ENCODE measurements around the gene UFSP2. TPM values are rescaled to one million over a fixed set of nuclear protein-coding genes. Genes with fewer than 3 reads are reported as not detected.
A peak's percentile ranks its signal among the peaks of the same experiment; 100 is the strongest.
"Not testable (repeated sequence)": the region's sequence is repeated elsewhere in the genome, so short reads cannot be mapped to it uniquely, and the experiment has no call there.

Gene UFSP2
- total RNA-seq, 1 donor from 2014 or later: 43.3 TPM

DNA sequence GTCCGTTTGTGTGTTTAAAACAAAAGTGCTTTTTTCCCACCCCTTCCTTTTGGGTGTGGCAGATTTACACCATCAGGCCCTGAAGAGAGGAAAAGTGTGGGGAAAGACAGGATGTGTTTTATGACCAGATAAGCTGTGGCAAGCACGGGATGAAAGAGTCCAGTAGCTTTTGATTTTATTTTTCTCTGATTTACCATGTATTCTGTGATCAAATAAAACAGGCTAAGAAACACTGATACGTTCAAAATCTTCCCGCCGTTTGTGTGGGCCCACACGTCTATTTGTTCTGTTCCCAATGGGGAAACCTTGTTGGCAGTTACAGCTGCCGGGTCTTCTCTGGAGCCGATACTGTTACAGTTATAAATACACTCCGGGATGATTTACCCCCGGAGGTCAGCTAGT, 40.8 kb downstream of the UFSP2 start:
- DNase-seq (ENCODE audit: low read depth): peak; percentile 60

DNA sequence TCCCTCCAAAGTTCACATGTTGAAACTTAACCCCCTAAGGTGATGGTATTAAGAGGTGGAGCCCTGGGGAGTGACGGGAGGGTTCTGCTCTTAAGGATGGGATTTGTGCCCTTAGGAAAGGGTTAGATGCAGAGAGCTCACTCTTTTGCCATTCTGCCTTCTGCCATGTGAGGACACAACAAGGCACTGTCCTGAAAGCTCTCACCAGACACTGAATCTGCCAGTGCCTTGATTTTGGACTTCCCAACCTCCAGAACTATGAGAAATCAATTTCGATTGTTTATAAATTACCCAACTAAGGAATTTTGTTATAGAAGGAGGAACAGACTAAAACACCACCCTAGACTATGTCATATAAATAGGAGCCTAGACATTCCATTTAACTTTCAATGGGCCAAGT, 41.7 kb downstream of the UFSP2 start:
- no peak for DNase-seq (ENCODE audit: low read depth)

GRCh38 chr4:185383451-185383850, 42.3 kb downstream of the UFSP2 start:
- DNase-seq (ENCODE audit: low read depth): no peak

- no peak for DNase-seq (ENCODE audit: low read depth)
These were observed 43.0 kb downstream of the UFSP2 start for GRCh38 chr4:185382754-185383153.

- DNase-seq (ENCODE audit: low read depth): no peak
These were observed 44.2 kb downstream of the UFSP2 start for GRCh38 chr4:185381288-185382196.

DNA sequence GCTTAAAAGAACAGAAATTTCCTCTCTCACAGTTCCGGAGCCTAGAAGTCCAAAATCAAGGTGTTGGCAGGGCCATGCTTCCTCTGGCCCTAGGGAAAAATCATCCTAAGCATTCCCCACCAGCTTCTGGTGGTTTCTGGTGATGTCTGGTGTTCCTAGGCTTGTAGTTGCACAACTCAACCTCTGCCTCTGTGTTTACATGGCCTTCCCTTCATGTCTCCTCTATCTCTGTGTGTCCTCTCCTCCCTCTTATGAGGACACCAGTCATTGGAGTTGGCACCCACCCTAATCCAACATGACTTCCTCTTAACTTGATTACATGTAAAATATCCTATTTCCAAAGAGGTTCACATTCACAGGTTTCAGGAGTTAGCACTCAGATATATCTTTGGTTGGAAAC, 45.4 kb downstream of the UFSP2 start:
- DNase-seq (ENCODE audit: low read depth): no peak

DNA sequence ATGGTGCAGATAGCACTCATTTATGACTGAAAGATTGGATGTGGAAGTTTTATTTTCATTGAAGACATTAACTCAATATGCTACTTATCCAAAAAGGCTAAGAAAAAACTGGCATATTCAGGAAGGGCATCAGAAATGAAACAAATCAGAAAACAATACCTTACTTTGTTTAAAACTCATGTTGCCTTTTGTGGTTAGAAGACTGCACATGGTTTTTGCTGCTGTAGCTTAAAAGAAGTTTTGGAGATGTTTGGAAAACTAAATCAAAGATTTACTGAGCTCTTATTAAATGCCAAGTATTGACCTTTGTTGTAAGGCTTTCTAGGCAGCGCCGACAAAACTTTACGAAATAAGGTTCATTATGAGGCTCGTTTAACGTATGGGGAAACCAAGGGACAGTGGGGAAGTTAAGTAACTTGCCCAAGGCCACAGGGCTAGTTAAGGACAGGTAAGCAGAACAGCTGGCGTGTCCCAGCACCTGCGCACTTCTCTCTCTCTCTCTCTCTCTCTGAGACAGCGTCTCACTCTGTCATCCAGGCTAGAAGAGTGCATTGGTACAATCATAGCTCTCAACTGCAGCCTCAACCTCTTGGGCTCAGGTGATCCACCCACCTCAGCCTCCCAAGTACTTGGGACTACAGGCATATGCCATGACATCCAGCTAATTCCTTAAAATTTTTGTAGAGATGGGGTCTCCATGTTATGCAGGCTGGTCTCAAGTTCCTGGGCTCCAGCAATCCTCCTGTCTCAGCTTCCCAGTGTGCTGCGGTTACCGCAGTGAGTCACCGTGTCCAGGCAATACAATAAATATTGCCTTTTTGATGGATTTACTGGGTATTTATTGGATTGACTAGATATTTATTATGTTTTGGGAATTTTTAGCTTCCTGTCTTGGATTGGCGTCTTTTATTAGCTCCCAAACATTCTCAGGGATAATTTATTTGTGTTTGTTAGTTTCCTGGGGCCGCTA, 46.2 kb downstream of the UFSP2 start:
- DNase-seq (ENCODE audit: low read depth): no peak

DNA sequence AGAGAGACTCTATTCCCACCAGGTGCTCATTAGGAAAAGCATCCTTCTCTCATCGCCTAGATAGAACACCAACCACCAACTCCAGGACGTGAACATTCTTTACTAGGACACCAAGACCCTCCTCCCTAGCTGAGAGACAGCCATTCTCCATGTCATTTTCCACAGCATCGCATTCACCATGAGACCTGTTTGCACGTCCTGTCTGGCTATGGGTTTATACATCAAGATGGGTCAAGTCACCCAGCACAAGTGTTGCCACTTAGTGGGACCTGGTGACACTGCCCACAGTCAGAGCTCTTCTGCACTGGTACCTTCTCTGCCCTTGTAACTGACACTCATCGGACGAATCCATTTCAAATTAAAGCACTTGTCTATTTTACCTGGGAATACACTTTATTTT, 47.5 kb downstream of the UFSP2 start:
- no peak for DNase-seq (ENCODE audit: low read depth)

DNA sequence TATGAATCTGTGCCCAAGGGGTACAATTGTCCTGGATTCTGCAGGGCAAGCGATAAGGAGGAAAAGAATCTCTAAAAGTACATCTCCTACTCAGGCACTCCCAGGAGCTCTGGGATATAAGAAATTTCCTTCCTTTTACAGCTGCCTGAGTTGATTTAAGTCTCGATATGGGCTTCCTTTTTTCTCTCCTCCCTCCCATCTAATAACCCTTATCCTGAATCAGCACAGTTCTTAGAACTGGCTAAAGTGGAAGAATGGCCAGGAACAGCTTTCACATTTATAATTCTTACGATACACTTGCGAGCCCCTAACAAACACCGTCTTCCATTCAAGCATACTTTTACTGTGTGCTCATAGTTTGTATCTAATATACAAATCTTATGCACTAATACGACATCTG, 51.2 kb downstream of the UFSP2 start:
- DNase-seq (ENCODE audit: low read depth): no peak

DNA sequence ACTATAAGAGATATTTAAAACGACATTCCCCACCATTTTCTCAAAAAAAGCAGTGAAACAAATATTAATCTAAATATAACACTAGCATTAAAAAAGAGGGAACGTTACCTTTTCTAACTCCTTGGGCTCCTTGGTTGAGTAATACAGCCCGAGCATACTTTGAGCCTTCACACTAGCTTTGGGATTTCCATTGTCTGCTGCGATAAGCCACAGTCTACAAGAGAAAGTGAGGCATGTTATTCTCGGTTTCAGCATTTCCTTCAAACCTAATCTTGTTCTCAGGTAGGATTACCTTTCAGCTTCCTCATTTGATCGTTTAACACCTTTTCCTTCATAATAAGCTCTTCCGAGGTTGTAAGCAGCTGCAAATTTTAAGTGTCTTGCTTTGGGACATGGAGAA, 51.7 kb downstream of the UFSP2 start:
- DNase-seq (ENCODE audit: low read depth): no peak

DNA sequence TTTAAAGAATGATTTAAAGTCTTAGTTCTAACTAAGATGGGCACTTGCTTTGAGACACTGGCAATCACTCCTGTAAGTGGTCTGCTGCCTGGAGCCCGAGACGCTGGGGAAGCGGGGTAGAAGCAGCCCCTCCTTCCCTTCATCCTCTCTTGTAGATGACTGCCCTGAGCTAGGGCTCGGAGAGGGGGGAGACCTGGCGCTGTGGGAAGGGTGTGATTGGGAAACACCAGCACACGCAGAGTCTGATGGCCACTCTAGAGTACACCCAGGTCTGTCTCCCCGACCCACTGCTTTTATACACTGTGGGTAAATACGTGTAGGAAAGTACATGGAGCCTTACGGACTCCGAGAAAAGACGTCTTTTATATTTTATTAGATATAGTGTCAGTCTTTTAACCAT, 54.1 kb downstream of the UFSP2 start:
- DNase-seq (ENCODE audit: low read depth): no peak

- no peak for DNase-seq (ENCODE audit: low read depth)
These were observed 55.4 kb downstream of the UFSP2 start for GRCh38 chr4:185370268-185370949.

- DNase-seq (ENCODE audit: low read depth): no peak
These were observed 56.0 kb downstream of the UFSP2 start for GRCh38 chr4:185369731-185370130.

DNA sequence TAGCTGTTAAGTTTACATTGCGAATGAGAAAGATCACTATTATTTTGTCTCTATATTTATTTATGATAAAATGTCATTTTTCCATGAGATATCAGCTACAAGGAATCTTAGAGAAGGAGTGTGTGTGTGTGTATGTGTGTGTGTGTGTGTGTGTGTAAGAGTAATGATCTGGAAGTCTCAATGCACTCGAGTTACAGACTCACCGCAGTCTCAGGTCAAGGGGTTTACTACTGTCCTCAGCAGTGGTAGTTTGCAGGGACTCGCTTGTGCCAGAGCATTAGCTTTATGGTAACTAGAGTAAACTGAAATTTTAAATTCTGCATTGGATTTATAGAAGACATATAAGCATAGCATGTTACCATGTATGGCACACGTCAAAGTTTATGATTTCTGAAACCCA, 60.9 kb downstream of the UFSP2 start:
- no peak for DNase-seq (ENCODE audit: low read depth)

GRCh38 chr4:185363251-185363650, 62.5 kb downstream of the UFSP2 start:
- DNase-seq (ENCODE audit: low read depth): no peak

DNA sequence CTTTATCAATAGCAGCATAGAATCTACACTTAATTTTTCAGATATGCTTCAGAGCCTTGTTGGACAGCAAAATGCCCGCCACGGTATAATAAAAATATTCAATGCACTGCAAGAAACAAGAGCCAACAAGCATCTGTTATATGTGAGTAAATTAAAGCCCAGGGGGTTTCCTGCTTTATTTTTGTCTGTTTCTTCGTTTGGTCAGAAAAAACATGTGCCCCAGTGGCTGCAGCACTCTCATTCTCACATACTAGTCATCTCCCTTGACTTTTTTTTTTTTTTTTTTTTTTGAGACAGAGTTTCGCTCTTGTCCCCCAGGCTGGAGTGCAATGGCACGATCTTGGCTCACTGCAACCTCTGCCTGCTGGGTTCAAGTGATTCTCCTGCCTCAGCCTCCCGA, 63.2 kb downstream of the UFSP2 start:
- DNase-seq (ENCODE audit: low read depth): not testable (repeated sequence)

DNA sequence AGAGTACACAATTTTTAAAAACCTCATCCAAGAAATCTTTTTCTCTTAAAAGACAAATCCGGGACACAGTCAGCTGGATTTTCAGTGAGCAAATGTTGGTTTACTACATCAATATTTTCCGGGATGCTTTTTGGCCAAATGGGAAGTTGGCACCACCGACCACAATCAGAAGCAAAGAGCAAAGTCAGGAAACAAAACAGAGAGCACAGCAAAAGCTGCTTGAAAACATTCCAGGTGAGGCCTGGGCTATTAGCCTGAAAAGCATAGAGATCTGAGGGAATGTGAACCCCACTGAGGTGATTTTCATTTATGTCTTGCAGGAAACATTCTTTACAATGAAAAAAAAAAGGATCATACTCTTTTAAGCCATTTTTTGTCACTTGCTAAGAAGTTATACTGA, 63.9 kb downstream of the UFSP2 start:
- no peak for DNase-seq (ENCODE audit: low read depth)

DNA sequence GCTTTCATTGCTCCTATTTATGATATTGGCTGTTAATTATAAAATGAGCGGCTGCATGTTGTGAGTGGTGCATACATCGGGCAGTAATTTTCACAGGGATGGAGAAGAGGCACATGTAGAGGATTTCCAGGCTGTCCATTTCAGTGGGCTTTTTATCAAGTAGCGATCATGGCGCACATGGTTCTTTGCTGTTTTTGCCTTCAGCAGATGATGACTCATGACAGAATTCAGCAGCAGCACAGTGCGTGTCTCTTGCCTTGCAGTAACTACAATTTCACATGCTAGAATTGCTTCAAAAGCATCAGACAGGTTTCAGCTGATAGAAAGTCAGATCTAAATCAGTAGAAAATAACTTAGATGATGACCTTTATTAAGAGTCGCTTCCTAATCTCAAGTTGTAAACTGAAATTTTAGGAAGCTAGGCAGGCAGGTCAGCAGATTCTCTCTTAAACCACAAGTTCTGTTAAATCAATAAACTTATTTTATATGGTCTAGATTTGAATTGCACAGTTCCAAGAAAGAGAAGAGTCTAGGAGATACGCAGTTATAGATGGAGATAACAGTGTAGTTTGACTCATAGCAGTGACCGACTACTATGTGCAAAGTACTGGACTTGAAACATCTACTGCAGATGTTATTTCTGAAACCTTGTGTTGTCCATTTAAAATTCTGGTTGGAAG, 65.9 kb downstream of the UFSP2 start:
- no peak for DNase-seq (ENCODE audit: low read depth)

- no peak for DNase-seq (ENCODE audit: low read depth)
These were observed 66.8 kb downstream of the UFSP2 start for GRCh38 chr4:185358959-185359358.

GRCh38 chr4:185358514-185358913, 67.2 kb downstream of the UFSP2 start:
- DNase-seq (ENCODE audit: low read depth): no peak
